H1 (cell line): ENCODE data around the gene CYYR1. TPM values are rescaled to one million over a fixed set of nuclear protein-coding genes. Genes with fewer than 3 reads are reported as not detected.

Experiments used
- CBX8 ChIP-seq: fragments of 300-800, 300-1000 bp; sonication (generic); IDR thresholded peaks from 2 replicates; pipeline ENCODE4 v1.7.1; 2016; ENCODE audit warnings: low read depth, low read length, borderline replicate concordance
- KDM1A ChIP-seq: fragments of 200-600, 300-600 bp; sonication (generic); IDR thresholded peaks from 2 replicates; pipeline ENCODE4 v1.7.1; 2016; ENCODE audit warnings: mild to moderate bottlenecking, low read length, borderline replicate concordance
- POLR2AphosphoS5 ChIP-seq: IDR thresholded peaks from 2 replicates; pipeline ENCODE4 v1.6.1; 2011; ENCODE audit warnings: low read depth, low read length
- RAD21 ChIP-seq, 2 experiments: IDR thresholded peaks in 1 of 2; conservative IDR thresholded peaks in 1 of 2; 2 replicates each; pipeline ENCODE4 v1.6.1; 2011; ENCODE audit warnings: low read depth in 2 of 2, low read length in 2 of 2, improper control_type of control experiment in 1 of 2, inconsistent platforms in 1 of 2, mild to moderate bottlenecking in 1 of 2, moderate library complexity in 1 of 2
- SAP30 ChIP-seq: fragments of 300-600 bp; sonication (generic); IDR thresholded peaks from 2 replicates; pipeline ENCODE4 v1.7.1; 2012; ENCODE audit warnings: low read length, moderate library complexity, mild to moderate bottlenecking, inconsistent platforms; ENCODE audit not compliant: insufficient read depth, insufficient replicate concordance
- SIX5 ChIP-seq: IDR thresholded peaks from 2 replicates; pipeline ENCODE4 v1.6.1; 2011; ENCODE audit warnings: mild to moderate bottlenecking, low read depth, low read length
- TAF7 ChIP-seq: optimal IDR thresholded peaks from 2 replicates; pipeline ENCODE3; 2011; ENCODE audit warnings: low read depth, mild to moderate bottlenecking, inconsistent platforms, low read length, moderate library complexity, borderline replicate concordance
- polyA plus RNA-seq, 7 experiments: library from polyadenylated mRNA; depleted of rRNA in 3 of 7; stranded (reverse) in 5 of 7; unstranded in 2 of 7; fragments of >200 nt in 5 of 7; fragments of 200-250 nt in 2 of 7; gene quantifications; 1 replicate in 5 of 7; 2 replicates in 1 of 7; 4 replicates in 1 of 7; pipeline versions ENCODE4 v1.2.1 to v1.2.3, GENCODE V29; 2011 to 2013; ENCODE audit warnings: missing spikeins in 2 of 7, mixed read lengths in 2 of 7
- total RNA-seq: library from RNA; stranded (reverse); fragmentation: NEBNext Ultra II Directional; extraction: Animal tissue kit (Norgen Biotek cat#: 25700); gene quantifications from 2 replicates; pipeline ENCODE4 v1.2.1, GENCODE V29; 2021
- TF ChIP-seq, protein P1 (sequence below): IDR thresholded peaks from 2 replicates; pipeline ENCODE4 v1.6.1; 2011; ENCODE audit warnings: low read length, improper control_type of control experiment

Gene CYYR1
- total and polyA plus RNA-seq, 2 of the 8 experiments (the other 6 are each of a cell fraction or from before 2014, with no cell fraction given), result 12.2 to 37.9 TPM

DNA sequence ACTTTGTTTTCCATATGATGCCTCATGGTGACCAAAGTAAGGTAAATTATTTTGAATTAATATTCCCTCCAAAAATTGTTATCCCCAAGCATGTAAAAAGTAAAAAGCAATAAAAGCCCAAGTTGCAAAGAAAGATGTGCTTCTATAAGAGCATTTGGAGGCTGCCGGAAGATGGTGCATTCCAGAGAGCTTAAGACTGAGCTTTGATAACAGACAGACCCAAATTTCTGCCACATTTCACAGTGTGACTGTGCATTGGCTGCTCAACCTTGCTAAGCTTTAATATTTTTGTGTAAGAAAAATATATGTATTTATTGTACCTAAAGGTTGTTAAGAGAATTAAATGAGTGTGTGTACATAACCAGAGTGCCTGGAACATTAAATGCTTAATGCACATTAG, 67.9 kb downstream of the CYYR1 start (continued):
- TF ChIP-seq TAF7, result no peak
- no peak for TF ChIP-seq KDM1A
- TF ChIP-seq CBX8, result no peak
- TF ChIP-seq SIX5, result no peak
- no peak for TF ChIP-seq POLR2AphosphoS5
- TF ChIP-seq RAD21 (IDR thresholded peaks at IDR 0.05 in 1 of 2, conservative IDR thresholded peaks at IDR 0.05 in 1 of 2; ENCODE audit: low read depth in 2 of 2, low read length in 2 of 2), result no peak
- no peak for TF ChIP-seq SAP30
- TF ChIP-seq, protein P1, sequence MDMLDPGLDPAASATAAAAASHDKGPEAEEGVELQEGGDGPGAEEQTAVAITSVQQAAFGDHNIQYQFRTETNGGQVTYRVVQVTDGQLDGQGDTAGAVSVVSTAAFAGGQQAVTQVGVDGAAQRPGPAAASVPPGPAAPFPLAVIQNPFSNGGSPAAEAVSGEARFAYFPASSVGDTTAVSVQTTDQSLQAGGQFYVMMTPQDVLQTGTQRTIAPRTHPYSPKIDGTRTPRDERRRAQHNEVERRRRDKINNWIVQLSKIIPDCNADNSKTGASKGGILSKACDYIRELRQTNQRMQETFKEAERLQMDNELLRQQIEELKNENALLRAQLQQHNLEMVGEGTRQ, result no peak
